H9 (cell line): Measurements from ENCODE around the gene GRID1. TPM values are rescaled to one million over a fixed set of nuclear protein-coding genes. Genes with fewer than 3 reads are reported as not detected.

Experiments
- DNase-seq: peaks from one replicate; pipeline ENCODE4 v3.0.0-alpha.2; 2017
- H2AFZ ChIP-seq: one replicate; pipeline ENCODE4 v1.6.1; 2013; ENCODE audit warnings: mild to moderate bottlenecking, low read length, control low read depth, moderate library complexity
- H2AK5ac ChIP-seq: 2 replicates; pipeline ENCODE4 v1.6.1; 2013; ENCODE audit warnings: low read length, control low read depth, mixed read lengths; ENCODE audit not compliant: insufficient read length
- H2BK120ac ChIP-seq: one replicate; pipeline ENCODE4 v1.6.1; 2013; ENCODE audit warnings: low read depth, mild to moderate bottlenecking, low read length, control low read depth, inconsistent platforms; ENCODE audit not compliant: poor library complexity, severe bottlenecking
- H2BK12ac ChIP-seq: 2 replicates; pipeline ENCODE4 v1.6.1; 2013; ENCODE audit warnings: low read length, control low read depth, mixed read lengths, low read depth; ENCODE audit not compliant: insufficient read length
- H2BK15ac ChIP-seq: 2 replicates; pipeline ENCODE4 v1.6.1; 2013; ENCODE audit warnings: low read depth, low read length, control low read depth
- H2BK20ac ChIP-seq: one replicate; pipeline ENCODE4 v1.6.1; 2013; ENCODE audit warnings: low read depth, mild to moderate bottlenecking, low read length, control low read depth, inconsistent platforms; ENCODE audit not compliant: poor library complexity, severe bottlenecking
- H2BK5ac ChIP-seq: 2 replicates; pipeline ENCODE4 v1.6.1; 2013; ENCODE audit warnings: low read length, control low read depth, mixed read lengths; ENCODE audit not compliant: insufficient read length
- H3K14ac ChIP-seq: 2 replicates; pipeline ENCODE4 v1.6.1; 2013; ENCODE audit warnings: low read length, control low read depth; ENCODE audit not compliant: insufficient read depth
- H3K18ac ChIP-seq: 2 replicates; pipeline ENCODE4 v1.6.1; 2013; ENCODE audit warnings: low read depth, mild to moderate bottlenecking, mixed read lengths, low read length, control low read depth; ENCODE audit not compliant: insufficient read length
- H3K23ac ChIP-seq: 2 replicates; pipeline ENCODE4 v1.6.1; 2013; ENCODE audit warnings: low read length, control low read depth, mixed read lengths, low read depth; ENCODE audit not compliant: insufficient read length
- H3K23me2 ChIP-seq: 2 replicates; pipeline ENCODE4 v1.6.1; 2013; ENCODE audit warnings: low read depth, mild to moderate bottlenecking, mixed read lengths, low read length, control low read depth; ENCODE audit not compliant: insufficient read length, poor library complexity, severe bottlenecking
- H3K27ac ChIP-seq: 2 replicates; pipeline ENCODE4 v1.5.1; 2013; ENCODE audit warnings: low read length, control low read depth, mixed read lengths, low read depth; ENCODE audit not compliant: insufficient read length
- H3K27me3 ChIP-seq: 2 replicates; pipeline ENCODE4 v1.6.1; 2013; ENCODE audit warnings: low read length, control low read depth, inconsistent platforms; ENCODE audit not compliant: insufficient read depth
- H3K4ac ChIP-seq: 2 replicates; pipeline ENCODE4 v1.6.1; 2013; ENCODE audit warnings: low read depth, mild to moderate bottlenecking, control low read depth, inconsistent platforms, low read length, moderate library complexity
- H3K4me1 ChIP-seq: 2 replicates; pipeline ENCODE4 v1.6.1; 2013; ENCODE audit warnings: low read length, control low read depth, inconsistent platforms; ENCODE audit not compliant: insufficient read depth
- H3K4me2 ChIP-seq: 2 replicates; pipeline ENCODE4 v1.6.1; 2013; ENCODE audit warnings: low read length, control low read depth, mixed read lengths; ENCODE audit not compliant: insufficient read length, insufficient read depth
- H3K56ac ChIP-seq: 2 replicates; pipeline ENCODE4 v1.6.1; 2013; ENCODE audit warnings: low read depth, mild to moderate bottlenecking, mixed read lengths, low read length, control low read depth; ENCODE audit not compliant: insufficient read length
- H3K79me1 ChIP-seq: 2 replicates; pipeline ENCODE4 v1.6.1; 2013; ENCODE audit warnings: low read depth, mild to moderate bottlenecking, moderate library complexity, low read length, control low read depth, inconsistent platforms; ENCODE audit not compliant: insufficient read depth, poor library complexity, severe bottlenecking
- H3K79me2 ChIP-seq: 2 replicates; pipeline ENCODE4 v1.6.1; 2013; ENCODE audit warnings: low read length, control low read depth, inconsistent platforms; ENCODE audit not compliant: insufficient read depth
- H3K9ac ChIP-seq: 2 replicates; pipeline ENCODE4 v1.6.1; 2013; ENCODE audit warnings: low read length, control low read depth, mixed read lengths; ENCODE audit not compliant: insufficient read length; ENCODE audit errors: extremely low read depth
- H3K9me3 ChIP-seq: one replicate; pipeline ENCODE4 v1.6.1; 2013; ENCODE audit warnings: low read depth, low read length, inconsistent platforms; ENCODE audit not compliant: control insufficient read depth
- H3T11ph ChIP-seq: one replicate; pipeline ENCODE4 v1.6.1; 2013; ENCODE audit warnings: mild to moderate bottlenecking, low read length, control low read depth, inconsistent platforms
- H4K20me1 ChIP-seq: one replicate; pipeline ENCODE4 v1.6.1; 2013; ENCODE audit not compliant: control insufficient read depth, insufficient read length, insufficient read depth
- H4K5ac ChIP-seq: 2 replicates; pipeline ENCODE4 v1.6.1; 2013; ENCODE audit warnings: low read depth, mild to moderate bottlenecking, mixed read lengths, low read length, control low read depth; ENCODE audit not compliant: insufficient read length
- H4K8ac ChIP-seq: replicated peaks from 2 replicates; pipeline ENCODE4 v1.6.1; 2013; ENCODE audit warnings: low read length, control low read depth, mixed read lengths, low read depth; ENCODE audit not compliant: insufficient read length
- H4K91ac ChIP-seq: 2 replicates; pipeline ENCODE4 v1.6.1; 2013; ENCODE audit warnings: low read depth, mild to moderate bottlenecking, moderate library complexity, mixed read lengths, low read length, control low read depth; ENCODE audit not compliant: insufficient read length
- H3K27ac Mint-ChIP-seq, 3 experiments: 2 replicates in 2 of 3; 3 replicates in 1 of 3; pipeline ENCODE4 v1.8.0; 2020 to 2021; ENCODE audit warnings: mixed read lengths in 3 of 3, mild to moderate bottlenecking in 1 of 3, moderate library complexity in 1 of 3
- H3K27me3 Mint-ChIP-seq: 2 replicates; pipeline ENCODE4 v1.8.0; 2021; ENCODE audit warnings: low read depth, mild to moderate bottlenecking, moderate library complexity, mixed read lengths
- H3K36me3 Mint-ChIP-seq, 3 experiments: 2 replicates in 2 of 3; 3 replicates in 1 of 3; pipeline ENCODE4 v1.8.0; 2020 to 2021; ENCODE audit warnings: low read depth in 3 of 3, mixed read lengths in 3 of 3; ENCODE audit not compliant: insufficient read depth in 1 of 3
- H3K4me1 Mint-ChIP-seq, 2 experiments: 2 replicates each; pipeline ENCODE4 v1.8.0; 2020; ENCODE audit warnings: mixed read lengths in 2 of 2
- H3K4me3 Mint-ChIP-seq, 2 experiments: 2 replicates in 1 of 2; 3 replicates in 1 of 2; pipeline ENCODE4 v1.8.0; 2020 to 2021; ENCODE audit warnings: mild to moderate bottlenecking in 2 of 2, mixed read lengths in 2 of 2, moderate library complexity in 1 of 2
- H3K9me3 Mint-ChIP-seq, 2 experiments: 2 replicates in 1 of 2; 3 replicates in 1 of 2; pipeline ENCODE4 v1.8.0; 2020; ENCODE audit warnings: mild to moderate bottlenecking in 2 of 2, mixed read lengths in 2 of 2, moderate library complexity in 1 of 2
- WGBS: extraction: QIAGEN DNeasy Blood & Tissue Kit; methylation state at CpG from one replicate; pipeline ENCODE4 v1.1.7; 2013; ENCODE audit warnings: missing lambda C conversion rate, low lambda C conversion rate, mixed read lengths; ENCODE audit not compliant: insufficient read length; ENCODE audit errors: extremely low coverage; 5-methylcytosine and 5-hydroxymethylcytosine counted together
- total RNA-seq: library from RNA; stranded (reverse); gene quantifications from 2 replicates; pipeline ENCODE4 v1.2.1, GENCODE V29; 2021
- TF ChIP-seq, protein P1 (sequence below): fragments of 200-600 bp; sonication (generic); conservative IDR thresholded peaks from 3 replicates; pipeline ENCODE4 v1.8.0; 2021; ENCODE audit warnings: antibody characterized with exemption, mild to moderate bottlenecking

Gene GRID1
- total RNA-seq, 1 experiment from 2014 or later, result 0.35 TPM

DNA sequence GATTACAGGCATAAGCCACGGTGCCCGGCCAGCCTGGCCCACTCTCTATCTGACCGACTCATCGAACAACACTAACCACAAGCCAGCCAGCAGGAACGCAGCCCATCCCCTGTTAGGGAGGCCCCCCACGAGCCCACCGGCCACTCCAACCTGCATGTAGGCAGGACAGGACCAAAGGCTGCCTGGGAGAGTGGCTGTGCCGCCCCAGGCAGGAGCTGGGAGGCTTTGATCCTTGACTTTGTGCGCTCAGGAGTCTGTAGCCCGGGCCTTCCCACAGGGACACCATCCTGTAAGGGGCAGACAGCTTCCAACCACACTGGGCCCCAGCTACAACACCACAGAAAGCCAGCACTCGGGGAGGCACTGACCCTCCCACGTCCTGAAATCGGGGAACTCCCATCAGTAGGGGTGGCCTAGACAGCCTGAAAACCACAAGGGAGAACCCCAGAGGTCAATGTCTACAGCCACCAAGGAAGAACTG lies 29.4 kb downstream of the GRID1 start:
- Histone ChIP-seq H2BK15ac (no peak overlapping the region), H3K14ac (no peak overlapping the region), H2BK20ac (no peak overlapping the region), H3K4ac (no peak overlapping the region), H3K23ac (no peak overlapping the region), H3K9ac (no peak overlapping the region), H3K4me2 (no peak overlapping the region), H3K9me3 (no peaks in the 10 kb centered on the region), H4K8ac (no peak overlapping the region), H3K27me3 (no peaks in the 10 kb centered on the region), H2BK120ac (no peak overlapping the region), H3K18ac (no peak overlapping the region), H2BK12ac (no peak overlapping the region), H3K23me2 (no peaks in the 10 kb centered on the region), H2AK5ac (no peak overlapping the region), H4K91ac (no peak overlapping the region), H3T11ph (no peak overlapping the region), H3K79me2 (no peaks in the 10 kb centered on the region), H3K27ac (no peak overlapping the region), H4K5ac (no peak overlapping the region), H2AFZ (no peak overlapping the region), H2BK5ac (no peak overlapping the region), H4K20me1 (no peaks in the 10 kb centered on the region), H3K56ac (no peak overlapping the region), H3K79me1 (no peaks in the 10 kb centered on the region), H3K4me1 (peaks cover 2% of the 10 kb centered on the region; the same call in 1 of the 2 replicates)
- no CpG with 5 or more reads among the region's 13 CpGs for WGBS
- no peak for DNase-seq
- Mint-ChIP-seq H3K4me1 (peaks cover 24 to 35% of the 10 kb centered on the region in 2 experiments), H3K4me3 (no peak overlapping the region), H3K27me3 (no peaks in the 10 kb centered on the region; the same call in 1 of the 2 replicates), H3K27ac (no peak overlapping the region), H3K9me3 (peaks cover 0 to 3% of the 10 kb centered on the region in 2 experiments; a peak in 2 of 5 replicates), H3K36me3 (peaks cover 0 to 1% (median 0%) of the 10 kb centered on the region in 3 experiments; a peak in 1 of 7 replicates)
- TF ChIP-seq, protein P1, sequence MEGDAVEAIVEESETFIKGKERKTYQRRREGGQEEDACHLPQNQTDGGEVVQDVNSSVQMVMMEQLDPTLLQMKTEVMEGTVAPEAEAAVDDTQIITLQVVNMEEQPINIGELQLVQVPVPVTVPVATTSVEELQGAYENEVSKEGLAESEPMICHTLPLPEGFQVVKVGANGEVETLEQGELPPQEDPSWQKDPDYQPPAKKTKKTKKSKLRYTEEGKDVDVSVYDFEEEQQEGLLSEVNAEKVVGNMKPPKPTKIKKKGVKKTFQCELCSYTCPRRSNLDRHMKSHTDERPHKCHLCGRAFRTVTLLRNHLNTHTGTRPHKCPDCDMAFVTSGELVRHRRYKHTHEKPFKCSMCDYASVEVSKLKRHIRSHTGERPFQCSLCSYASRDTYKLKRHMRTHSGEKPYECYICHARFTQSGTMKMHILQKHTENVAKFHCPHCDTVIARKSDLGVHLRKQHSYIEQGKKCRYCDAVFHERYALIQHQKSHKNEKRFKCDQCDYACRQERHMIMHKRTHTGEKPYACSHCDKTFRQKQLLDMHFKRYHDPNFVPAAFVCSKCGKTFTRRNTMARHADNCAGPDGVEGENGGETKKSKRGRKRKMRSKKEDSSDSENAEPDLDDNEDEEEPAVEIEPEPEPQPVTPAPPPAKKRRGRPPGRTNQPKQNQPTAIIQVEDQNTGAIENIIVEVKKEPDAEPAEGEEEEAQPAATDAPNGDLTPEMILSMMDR, result no peak
